ENCODE data around the gene ILDR2.
A peak's percentile ranks its signal among the peaks of the same experiment; 100 is the strongest.
"Not testable (repeated sequence)": the region's sequence is repeated elsewhere in the genome, so short reads cannot be mapped to it uniquely, and the experiment has no call there.

Gene ILDR2

DNA sequence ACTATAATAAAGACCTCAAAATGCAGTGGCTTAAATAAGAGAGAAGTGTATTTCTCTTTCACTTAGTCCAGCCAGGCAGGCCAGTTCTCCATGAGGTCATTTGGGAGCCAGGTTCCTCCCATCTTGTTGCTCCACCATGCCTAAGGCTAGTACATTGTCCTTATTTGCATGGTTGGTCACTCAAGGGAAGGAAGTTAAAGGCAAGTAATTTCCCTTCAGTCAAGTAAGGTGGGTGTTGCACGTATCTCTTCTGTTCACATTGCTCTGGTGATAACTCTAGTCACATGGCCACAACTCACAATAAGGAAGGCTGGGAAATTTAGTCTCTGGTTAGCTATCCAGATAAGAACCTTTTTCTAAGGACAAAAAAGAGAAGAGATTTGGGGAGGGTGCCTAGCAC, 72.1 kb downstream of the ILDR2 start:
- no peak for DNase-seq (ENCODE audit: low read depth)
- no peak overlapping the region for H3K4me3 ChIP-seq (ENCODE audit: low read depth, low read length)

DNA sequence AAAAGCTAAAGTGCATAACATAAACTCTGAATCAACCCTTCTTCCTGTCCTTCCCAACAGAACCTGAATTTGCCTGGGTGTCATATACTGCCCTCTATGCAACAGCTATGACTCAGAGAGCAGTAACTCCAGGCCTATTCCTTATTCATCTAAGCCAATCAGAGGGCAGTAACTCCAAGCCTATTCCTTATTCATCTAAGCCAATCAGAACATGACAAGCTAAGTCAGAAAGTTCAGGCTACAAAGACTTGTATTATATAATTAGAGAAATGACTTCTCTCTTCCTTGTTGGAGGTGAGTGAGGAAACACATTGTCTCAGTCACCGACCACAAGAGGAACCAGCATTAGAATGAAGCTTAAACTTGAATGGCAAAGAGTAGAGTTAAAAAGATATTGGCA, 73.1 kb downstream of the ILDR2 start:
- no peak overlapping the region for H3K4me3 ChIP-seq (ENCODE audit: low read depth, low read length)
- DNase-seq (ENCODE audit: low read depth): no peak

DNA sequence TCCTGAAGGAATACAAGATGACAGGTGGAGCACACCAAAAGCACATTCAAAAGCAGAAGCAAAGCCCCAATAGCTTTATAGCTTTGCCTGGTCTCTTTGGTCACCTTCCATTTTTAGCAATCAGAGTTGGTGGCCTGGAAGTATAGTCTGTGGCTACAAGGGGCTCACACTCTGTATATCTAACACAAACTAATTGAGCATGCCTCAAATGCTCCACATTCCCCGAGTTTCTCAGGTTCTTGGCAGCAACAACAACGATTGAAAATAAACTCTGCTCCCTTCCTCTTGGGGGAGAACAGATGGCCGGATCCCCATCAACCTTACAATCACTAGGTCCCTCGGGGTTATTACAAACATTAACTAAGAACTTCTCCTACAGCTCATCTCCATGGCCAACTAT, 74.4 kb downstream of the ILDR2 start:
- no peak overlapping the region for H3K4me3 ChIP-seq (ENCODE audit: low read depth, low read length)
- DNase-seq (ENCODE audit: low read depth): no peak

DNA sequence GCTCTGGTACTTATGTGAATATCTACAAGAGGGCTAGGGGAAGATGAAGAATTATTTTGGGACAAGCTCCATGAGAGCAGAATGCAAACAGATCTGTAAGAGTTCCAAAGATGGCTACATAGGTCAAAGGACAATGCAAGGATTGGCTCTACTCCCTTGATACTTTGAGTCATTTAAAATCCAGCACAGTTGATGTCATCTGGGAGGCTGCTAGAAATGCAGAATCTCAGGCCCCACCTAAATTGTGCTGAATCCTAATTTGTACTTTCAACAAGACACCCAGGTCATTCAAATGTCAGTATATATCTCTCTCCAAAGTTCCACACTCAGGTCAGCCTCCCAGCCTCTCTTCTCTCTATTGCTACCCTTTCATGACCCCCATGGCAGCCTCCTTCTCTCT, 75.6 kb downstream of the ILDR2 start:
- DNase-seq (ENCODE audit: low read depth): no peak
- no peak overlapping the region for H3K4me3 ChIP-seq (ENCODE audit: low read depth, low read length)

DNA sequence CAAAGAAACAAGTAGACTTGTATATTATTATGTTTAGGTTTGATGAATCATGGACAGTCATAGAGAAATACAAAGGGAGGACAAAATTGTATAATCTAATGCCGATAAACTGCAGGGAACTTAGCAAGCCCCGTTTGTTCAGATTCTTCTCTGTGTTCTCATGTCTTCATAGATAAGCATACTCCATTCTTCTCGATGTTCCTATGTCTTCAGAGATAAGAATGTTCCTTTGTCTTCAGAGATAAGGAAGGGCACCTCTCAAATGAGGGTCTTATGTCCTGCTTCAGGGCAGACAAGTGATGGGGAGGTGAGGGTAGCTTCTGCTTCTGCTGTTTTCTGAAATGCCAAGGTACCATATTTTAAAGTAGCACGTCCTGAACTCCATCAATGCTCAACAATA, 79.6 kb downstream of the ILDR2 start:
- DNase-seq (ENCODE audit: low read depth): no peak
- no peak overlapping the region for H3K4me3 ChIP-seq (ENCODE audit: low read depth, low read length)

DNA sequence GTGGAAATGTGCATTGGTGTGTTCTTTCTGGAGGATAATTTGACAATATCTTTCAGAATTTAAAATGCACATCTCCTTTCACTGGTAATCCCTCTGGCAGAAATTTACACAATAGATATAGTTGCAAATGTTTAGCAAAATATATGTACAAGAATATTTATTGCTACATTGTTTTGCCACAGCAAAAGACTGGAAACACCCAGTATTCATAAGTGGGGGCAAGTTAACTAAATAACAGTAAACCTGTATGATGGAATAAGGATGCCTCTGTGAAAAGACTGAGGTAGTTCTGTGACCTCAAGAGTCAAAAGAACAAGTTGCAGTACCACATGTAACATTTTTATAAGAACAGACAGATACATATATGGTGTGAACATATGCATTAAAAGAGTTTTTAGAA, 85.6 kb downstream of the ILDR2 start:
- H3K4me3 ChIP-seq (ENCODE audit: low read depth, low read length): no peak overlapping the region
- DNase-seq (ENCODE audit: low read depth): no peak

DNA sequence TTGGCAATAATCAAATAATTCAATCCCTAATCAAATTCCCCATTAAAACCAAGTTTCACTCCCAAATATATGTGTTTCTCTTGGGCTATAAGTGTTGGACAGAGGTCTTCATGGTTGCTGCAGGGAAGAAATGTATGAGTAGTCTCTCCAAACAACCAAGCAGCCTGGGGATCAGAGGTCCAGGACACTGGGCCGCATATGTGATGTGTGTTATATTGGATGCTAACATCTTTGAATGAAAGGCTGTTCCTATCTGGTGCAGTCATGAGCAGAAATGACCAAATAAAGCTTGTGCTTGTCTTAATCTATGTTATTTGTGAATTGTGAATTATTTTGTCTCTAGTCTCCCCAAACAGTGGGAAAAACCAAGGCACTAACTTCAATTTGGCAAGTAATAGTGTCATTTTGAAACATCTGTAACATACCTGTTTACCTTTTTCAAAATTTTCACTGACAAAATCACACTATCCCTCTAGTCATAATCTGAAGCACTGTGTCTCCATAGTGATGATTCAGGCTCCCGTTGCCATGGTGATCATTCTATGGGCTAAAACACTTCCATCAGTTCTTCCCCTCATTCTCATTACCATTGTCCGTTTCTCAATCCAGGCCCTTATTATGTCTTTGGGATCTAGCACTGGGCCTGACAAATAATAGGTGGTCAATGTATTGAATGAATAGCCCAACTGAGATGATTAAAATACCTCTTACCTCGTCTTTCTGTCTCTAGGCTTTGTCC, 86.8 kb downstream of the ILDR2 start:
- H3K4me3 ChIP-seq (ENCODE audit: low read depth, low read length): no peak overlapping the region
- no peak for DNase-seq (ENCODE audit: low read depth)

DNA sequence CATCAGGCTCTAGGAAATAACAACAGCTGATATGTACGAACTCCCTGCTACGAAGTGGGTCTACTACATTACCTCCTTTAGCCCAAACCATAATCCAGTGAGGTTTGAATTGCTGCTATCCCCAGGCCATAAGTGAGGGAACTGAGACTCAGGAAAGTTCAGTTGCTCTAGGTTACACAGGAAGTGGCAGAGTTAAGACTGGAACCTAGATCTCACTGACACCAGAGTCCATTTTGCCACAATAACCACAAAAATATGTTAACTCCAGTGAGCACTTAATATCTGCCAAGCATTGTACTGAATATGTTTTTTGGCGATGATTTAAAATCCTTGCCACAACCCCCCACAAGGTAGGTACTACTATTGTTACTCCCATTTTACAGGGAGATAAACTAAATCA, 90.4 kb downstream of the ILDR2 start:
- DNase-seq (ENCODE audit: low read depth): no peak
- H3K4me3 ChIP-seq (ENCODE audit: low read depth, low read length): no peak overlapping the region

DNA sequence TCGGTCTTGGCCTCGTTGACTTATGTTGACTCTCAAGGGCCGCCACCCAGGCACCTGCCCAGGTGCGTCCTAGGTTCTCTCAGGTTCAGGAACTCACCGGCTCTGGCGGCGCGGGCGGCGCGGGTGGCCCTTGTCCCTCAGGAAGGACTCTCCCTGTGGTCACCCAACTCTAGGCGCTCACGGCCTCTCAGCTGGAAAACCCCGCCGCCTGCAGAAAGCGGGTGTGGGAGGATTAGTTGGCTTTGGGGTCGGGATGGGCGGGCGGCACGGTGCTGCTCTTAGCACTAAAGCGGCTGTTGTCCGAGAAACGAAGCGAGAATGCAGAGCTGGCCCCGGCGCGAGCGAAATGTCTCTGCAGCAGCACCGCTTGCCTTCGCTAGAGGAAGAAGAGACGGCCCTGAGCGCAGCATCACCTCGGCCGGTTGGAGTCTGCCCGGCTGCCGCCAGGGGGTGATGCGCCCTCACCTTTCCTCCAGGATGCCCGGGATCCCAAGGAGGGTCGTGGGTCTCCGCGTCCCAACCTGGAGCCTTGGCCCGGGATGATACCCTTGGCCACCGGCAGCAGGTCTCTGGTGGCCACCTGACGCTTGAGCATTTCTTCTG, 91.2 kb downstream of the ILDR2 start:
- H3K4me3 ChIP-seq (ENCODE audit: low read depth, low read length): no peak overlapping the region
- no peak for DNase-seq (ENCODE audit: low read depth)

DNA sequence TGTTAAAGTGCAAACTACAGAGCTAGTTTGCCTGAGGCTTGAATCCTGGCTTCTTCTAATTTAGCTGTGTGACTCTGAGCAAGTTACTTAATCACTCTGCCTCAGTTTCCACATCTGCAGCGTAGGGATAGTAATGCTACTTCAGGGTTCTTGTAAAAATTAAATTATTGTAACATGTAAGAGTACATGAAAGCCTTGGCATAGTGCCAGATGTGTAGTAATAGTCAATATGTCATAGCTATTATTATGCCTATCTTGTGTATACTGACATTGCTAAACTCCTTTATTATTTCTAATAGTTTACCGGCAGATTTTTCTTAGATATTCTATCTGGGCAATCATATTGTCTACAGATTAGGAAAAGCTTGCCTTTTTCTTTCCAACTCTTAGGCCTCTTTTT, 92.4 kb downstream of the ILDR2 start:
- no peak overlapping the region for H3K4me3 ChIP-seq (ENCODE audit: low read depth, low read length)
- no peak for DNase-seq (ENCODE audit: low read depth)

DNA sequence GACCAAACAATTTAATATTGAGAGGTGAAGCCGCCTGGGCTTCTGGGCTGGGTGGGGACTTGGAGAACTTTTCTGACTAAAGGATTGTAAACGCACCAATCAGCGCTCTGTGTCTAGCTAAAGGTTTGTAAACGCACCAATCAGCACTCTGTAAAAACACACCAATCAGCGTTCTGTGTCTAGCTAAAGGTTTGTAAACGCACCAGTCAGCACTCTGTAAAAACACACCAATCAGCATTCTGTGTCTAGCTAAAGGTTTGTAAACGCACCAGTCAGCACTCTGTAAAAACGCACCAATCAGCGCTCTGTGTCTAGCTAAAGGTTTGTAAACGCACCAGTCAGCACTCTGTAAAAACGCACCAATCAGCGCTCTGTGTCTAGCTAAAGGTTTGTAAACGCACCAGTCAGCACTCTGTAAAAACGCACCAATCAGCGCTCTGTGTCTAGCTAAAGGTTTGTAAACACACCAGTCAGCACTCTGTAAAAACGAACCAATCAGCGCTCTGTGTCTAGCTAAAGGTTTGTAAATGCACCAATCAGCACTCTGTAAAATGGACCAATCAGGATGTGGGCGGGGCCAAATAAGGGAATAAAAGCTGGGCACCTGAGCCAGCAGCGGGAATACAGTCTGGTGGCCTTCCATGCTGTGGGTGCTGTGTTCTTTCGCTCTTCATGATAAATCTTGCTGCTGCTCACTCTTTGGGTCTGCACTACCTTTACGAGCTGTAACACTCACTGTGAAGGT, 97.0 kb downstream of the ILDR2 start:
- DNase-seq (ENCODE audit: low read depth): not testable (repeated sequence)

DNA sequence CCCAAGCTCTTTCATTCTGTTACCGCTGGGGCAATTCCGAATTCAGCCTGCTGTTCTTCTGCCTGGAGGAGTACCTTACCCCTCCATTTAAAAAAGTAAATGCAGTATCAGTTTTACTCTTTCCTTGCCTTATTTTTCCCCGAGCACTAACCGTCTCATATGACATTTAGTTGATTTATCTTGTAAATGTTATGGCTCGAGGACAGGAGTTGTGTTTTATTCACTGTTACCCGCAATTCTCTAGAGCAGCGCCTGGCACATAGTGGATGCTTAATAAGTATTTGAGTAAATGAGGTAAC, 98.9 kb downstream of the ILDR2 start:
- H3K4me3 ChIP-seq (ENCODE audit: low read depth, low read length): peak overlapping the region; percentile 58
- DNase-seq (ENCODE audit: low read depth): no peak

More for the DNA sequence above, 97.0 kb downstream of the ILDR2 start:
- H3K4me3 ChIP-seq (ENCODE audit: low read depth, low read length): not testable (repeated sequence)

DNA sequence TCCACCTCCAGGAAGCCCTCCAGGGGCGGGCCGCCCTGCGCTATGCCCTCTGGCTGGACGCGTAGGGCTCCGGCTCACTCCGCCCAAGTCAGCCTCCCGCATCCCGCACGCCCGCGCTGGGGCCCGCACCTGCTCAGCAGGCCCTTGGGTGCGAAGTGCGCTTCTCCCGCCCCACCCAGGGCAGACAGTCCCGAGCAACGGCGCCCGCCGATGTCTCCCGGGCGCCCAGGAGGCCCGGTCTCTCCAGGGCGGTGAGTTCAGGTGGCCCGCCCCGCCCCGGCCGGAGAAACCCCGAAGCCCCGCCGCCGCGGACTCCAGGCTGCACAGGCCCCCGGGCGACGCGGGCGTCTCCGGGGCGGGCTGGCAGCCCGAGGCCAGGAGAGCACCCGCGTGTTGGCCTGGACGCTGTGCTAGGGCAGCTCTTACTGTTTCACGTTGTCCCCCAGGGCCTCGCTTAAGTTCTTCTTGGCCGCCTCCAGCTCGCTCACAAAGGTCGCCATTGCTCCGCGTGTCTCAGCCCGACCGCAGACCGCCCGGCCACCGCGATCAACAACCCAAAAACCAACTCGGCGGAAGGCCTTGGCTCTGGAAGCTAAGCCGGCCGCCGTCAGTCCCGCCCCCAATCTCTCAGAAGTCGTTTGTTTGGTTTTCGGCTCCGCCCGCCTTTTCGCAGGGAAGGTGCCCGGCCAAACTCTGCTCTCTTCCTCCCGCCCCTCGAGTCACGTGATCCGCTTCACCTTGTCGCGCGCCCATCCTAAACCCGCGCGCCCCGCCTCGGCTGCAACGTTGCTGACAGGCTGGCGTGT, 99.4 kb downstream of the ILDR2 start, which contains the start of gene TADA1:
TADA1 (minus strand) TSS at position 531 of the 806 bp plus-strand sequence; CDS start at position 500, 31 bp downstream.
- DNase-seq (ENCODE audit: low read depth): peak; percentile 92
- H3K4me3 ChIP-seq (ENCODE audit: low read depth, low read length): peak within 1 kb of the TSS; percentile 58

DNA sequence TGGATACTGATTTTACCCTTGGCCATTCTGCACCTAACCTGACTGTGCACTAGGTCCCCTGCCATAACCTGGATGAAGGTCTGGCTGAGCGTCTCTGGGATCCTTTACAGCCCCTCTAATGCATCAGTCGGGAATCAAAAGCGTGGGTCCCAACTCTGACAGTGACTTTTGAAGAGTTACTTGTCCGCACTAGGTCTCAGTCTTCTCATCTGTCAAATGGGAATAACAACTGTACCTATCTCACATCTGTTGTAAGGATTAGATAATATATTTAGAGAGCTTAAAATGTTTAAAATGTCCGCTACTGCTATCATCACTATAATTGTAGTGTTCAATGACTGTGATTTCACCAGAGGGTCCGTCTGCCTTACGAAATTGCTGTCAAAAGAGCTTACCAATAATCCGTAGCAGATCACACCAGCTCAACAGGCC, 100.0 kb downstream of the ILDR2 start:
- peak overlapping the region; percentile 58 for H3K4me3 ChIP-seq (ENCODE audit: low read depth, low read length)
- DNase-seq (ENCODE audit: low read depth): no peak

DNA sequence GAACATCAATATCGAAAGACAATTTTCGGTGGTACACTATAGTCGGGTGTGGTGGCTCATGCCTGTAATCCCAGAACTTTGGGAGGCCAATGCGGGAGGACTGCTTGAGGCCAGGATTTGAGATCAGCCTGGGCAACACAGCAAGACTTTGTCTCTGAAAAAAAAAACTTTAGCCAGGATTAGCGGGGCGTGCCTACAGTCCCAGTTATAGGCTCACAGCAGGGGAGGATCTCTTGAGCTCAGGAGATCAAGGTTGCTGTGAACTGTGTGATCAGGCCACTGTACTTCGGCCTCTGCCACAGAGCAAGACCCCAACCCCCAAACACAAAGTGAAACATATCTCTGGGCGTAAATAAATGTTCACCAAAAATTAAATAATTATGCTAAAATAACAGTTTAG, 100.9 kb downstream of the ILDR2 start:
- DNase-seq (ENCODE audit: low read depth): no peak
- no peak overlapping the region for H3K4me3 ChIP-seq (ENCODE audit: low read depth, low read length)

DNA sequence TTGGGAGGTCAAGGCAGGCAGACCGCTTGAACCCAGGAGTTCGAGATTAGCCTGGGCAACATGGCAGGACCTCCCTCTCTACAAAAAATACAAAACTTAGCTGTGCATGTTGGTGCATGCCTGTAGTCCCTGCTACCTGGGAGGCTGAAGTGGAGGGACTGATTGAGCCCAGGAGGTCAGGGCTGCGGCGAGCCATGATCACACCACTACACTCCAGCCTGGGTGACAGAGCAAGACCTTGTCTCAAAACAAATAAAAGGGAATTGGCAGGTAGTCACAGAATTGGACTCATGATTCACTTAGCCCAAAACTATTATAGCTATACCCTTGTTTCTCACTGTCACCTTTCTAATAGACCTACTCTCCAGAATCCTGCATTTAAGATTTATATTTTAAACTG, 104.8 kb downstream of the ILDR2 start:
- no peak overlapping the region for H3K4me3 ChIP-seq (ENCODE audit: low read depth, low read length)
- no peak for DNase-seq (ENCODE audit: low read depth)

DNA sequence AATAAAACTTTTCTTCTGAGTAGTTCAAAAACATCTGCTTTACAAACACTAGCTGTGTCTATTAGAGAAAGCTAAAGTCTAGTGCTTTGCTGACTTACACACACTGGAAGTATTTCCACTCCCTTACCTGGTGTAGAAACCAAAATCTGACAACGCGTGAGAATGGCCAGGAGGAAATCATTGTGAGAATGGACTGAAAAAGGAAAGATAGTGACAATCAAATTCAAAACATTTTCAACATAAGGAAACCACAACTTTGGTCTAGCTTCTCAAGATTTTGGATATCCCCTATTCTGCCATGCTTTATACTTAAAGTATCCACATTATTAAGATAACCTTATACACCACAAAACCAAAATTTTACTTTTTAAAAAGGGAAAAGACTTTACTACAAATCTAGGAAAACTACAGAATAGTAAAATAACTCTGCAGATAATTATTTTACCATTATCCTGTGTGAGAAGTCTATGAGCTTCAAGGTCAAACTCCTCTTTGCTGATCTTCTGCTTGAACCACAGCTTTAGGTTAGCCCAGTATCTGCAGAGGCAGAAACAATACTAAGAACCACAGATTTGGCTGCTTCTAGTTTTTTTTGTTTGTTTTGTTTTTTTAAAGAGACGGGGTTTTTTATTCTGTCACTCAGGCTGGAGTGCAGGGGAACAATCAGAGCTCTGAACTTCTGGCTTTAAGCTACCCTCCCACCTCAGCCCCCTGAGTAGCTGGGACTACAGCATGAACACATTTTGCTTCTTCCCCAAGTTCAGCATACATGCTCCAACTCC, 105.8 kb downstream of the ILDR2 start:
- DNase-seq (ENCODE audit: low read depth): no peak
- no peak overlapping the region for H3K4me3 ChIP-seq (ENCODE audit: low read depth, low read length)

DNA sequence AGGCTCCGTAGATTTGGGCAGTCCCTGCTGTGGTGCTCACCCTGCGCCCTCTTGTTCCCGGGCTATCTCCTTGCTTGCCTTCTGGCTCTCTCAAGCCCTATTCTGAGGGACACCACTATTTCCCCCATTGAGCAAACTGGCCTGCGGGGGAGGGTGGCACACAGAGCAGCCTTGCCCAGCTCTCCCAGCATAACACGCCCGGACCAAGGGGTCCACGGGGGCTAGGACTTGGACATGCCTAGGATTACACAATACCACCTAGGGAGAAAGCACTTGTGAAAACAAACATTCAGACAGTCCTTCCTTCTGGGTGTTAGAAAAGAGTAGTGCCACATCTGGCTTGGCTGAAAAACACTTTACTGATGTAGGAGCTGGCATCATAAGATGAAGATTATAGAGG, 106.7 kb downstream of the ILDR2 start:
- no peak overlapping the region for H3K4me3 ChIP-seq (ENCODE audit: low read depth, low read length)
- no peak for DNase-seq (ENCODE audit: low read depth)

DNA sequence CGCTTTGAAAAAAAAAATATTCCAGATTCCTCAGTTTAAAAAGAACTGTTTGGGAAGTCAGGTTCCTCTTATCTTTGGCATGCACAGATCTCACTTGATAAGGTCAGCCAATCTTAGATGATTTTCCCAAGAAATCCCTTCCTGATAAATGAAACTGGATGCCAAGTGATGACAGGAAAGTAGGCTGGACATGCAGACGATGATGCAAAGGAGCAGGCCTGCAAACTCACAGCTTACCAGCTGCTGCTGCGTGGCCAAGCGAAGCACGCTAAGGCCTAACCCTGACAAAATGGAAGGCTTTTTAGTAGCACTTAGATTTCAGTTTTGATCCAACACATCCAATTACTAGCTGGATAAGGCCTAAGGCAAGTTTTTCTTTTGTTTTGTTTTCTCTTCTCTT, 109.4 kb downstream of the ILDR2 start:
- DNase-seq (ENCODE audit: low read depth): no peak
- H3K4me3 ChIP-seq (ENCODE audit: low read depth, low read length): no peak overlapping the region
